ENCODE results near the gene RAPGEF5.

GRCh38 chr7:22125436-22125835, 231.5 kb downstream of the RAPGEF5 start:
- TF ChIP-seq CTCF (IDR thresholded peaks at IDR 0.05; ENCODE audit: extremely low read depth in 1 of 2, insufficient read depth in 1 of 2, low read depth in 1 of 2, low read length in 2 of 2) (no peak), MAX (IDR thresholded peaks at IDR 0.05; ENCODE audit: insufficient read depth, insufficient read length) (no peak), POLR2AphosphoS5 (IDR thresholded peaks at IDR 0.05; ENCODE audit: insufficient read depth, low read depth, low read length) (no peak)

All from endothelial cell of umbilical vein (primary cell).